GM18873 (cell line): ENCODE results near the gene ARID1B.
A peak's percentile ranks its signal among the peaks of the same experiment; 100 is the strongest.

Experiments
- ATAC-seq: cut with Tn5 transposase; IDR thresholded peaks from one replicate; pipeline ENCODE4 v1.9.1; 2021; ENCODE audit warnings: mild to moderate bottlenecking, moderate library complexity, moderate number of reproducible peaks; ENCODE audit not compliant: unreplicated experiment, low FRiP score

ARID1B gene

DNA sequence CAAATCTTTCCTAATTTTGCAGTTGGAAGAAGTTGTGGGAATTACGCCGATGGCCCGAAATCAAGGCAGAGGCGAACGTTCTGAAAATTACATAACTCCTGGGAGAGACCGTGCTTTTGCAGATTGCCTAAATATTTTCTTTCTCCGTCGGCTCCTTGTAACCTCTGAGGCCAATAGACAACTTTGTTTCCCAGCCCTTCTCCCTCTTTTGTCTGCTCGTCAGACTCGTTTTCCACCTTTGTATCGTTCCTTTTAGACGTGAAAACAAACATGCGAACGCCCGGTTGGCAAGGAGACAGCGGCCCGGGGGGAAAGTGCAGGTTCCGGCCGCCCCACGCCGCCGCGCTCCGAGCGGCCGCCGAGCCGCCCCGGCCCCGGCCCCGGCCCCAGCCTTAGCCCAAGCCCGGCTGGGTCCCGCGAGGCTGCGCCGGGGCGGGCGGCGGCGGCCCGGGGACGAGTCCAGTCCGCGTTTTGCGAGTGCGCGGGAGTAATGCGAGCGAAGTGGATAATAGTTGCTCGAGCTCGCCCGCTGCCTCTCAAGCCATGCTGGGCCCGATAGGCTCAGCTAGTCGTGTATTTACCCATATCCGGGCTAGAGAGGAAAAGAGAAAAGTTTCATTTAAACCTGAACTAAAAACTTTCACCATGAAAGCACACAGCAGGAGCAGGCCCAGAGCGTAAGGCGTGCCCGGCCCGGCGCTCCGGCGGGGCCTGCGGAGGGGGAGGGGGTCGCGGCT is at the start of gene ARID1B:
ARID1B (plus strand) TSS at position 539 of the 737 bp plus-strand sequence. CDS start 303 bp downstream, outside the sequence.
- ATAC-seq: peak; percentile 40

DNA sequence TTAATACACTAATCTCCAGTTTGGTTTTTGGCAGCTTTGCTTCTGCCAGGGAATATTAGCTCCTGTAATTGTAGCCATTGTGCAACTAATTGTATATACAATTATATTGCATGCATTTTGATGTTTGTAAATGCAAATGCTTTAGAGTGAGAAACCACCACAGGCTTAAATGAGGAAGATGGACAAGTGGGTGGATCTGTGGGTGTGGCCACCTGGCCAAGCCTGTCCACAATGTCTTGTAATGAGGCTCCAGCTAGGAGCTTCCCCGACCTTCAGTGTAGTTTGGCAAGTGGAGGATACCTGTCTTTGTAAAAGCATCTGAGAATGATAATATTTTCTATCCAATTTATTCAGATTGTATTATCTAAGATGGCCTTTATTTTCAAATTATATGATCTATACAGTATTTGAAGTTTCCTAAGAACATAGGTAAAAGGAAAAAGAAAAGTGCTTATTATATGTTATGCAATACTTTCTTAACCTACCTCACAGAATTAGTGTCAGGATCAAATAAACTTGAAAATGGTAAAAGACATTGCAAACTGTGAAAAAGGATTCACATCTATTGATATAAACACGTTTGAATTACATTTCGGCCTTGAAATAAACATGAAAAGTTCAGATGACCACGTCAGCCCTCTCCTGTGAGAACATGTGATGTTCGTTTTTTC is 49.3 kb upstream of the ARID1B start:
- no peak for ATAC-seq

DNA sequence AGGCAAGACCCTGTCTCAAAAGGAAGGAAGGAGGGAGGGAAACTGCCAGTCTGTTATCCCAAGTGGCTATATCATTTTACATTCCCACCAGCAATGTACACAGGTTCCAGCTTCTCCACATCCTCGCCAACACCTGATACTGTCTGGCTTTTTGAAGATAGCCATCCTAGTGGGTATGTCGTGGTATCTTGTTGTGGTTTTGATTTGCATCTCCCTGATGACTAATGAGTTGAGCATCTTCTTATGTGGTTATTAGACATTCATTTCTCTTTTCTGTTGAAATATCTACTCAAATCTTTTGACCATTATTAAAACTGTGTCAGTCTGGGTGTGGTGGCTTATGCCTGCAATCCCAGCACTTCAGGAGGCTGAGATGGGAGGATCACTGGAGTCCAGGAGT is 47.9 kb upstream of the ARID1B start:
- ATAC-seq: no peak

DNA sequence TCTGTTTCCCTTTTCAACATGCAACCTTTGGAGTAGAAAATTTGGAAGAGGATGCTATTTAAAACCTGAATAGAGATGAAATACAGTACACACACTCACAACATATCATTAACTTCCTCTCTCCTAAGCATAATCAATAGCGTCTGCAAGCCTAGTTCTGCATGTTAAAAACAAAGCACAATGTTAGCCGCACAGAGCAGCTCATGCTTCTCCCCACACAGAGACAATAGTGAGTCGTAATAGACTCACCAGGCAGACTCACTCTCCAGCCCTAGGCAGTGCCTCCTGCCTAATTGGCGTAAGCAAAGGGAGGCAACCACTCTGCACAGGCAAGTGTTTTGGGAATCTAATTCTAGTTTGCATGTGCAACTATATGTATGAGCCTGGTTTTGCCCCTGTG is 45.8 kb upstream of the ARID1B start:
- ATAC-seq: no peak

DNA sequence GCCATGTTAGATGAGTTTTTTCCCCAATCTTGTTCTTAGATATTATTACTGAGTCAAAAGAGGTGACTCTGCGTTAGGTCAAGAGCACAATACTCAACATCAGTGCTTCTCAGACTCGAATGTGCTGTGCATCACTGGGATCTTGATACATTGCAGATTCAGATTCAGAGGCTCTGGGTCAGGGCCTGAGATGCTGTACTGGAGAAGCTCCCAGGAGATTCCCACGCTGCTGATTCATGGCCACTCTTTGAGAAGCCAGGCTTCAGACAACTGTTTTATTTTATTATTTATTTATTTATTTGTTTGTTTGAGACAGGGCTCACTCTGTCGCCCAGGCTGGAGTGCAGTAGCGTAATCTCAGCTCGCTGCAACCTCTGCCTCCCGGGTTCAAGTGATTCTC is 41.4 kb upstream of the ARID1B start:
- ATAC-seq: no peak

DNA sequence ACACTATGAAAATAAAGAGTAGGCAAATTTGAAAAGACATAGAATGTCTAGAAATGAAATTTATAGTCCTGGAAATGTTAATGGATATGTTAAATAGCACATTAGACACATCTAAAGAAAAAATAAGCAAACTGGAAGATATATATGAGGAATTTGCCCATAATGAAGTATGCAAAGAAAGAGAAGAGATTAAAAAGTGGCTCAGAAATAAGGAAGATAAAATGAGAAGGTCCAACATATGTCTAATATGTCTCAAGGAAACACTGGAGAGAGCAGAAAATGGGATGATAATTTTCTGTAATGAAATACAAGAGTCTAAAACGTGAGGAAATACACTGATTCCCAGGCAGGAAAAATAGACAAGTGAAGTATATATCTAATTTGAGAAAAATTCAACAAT is 36.6 kb upstream of the ARID1B start:
- ATAC-seq: no peak

DNA sequence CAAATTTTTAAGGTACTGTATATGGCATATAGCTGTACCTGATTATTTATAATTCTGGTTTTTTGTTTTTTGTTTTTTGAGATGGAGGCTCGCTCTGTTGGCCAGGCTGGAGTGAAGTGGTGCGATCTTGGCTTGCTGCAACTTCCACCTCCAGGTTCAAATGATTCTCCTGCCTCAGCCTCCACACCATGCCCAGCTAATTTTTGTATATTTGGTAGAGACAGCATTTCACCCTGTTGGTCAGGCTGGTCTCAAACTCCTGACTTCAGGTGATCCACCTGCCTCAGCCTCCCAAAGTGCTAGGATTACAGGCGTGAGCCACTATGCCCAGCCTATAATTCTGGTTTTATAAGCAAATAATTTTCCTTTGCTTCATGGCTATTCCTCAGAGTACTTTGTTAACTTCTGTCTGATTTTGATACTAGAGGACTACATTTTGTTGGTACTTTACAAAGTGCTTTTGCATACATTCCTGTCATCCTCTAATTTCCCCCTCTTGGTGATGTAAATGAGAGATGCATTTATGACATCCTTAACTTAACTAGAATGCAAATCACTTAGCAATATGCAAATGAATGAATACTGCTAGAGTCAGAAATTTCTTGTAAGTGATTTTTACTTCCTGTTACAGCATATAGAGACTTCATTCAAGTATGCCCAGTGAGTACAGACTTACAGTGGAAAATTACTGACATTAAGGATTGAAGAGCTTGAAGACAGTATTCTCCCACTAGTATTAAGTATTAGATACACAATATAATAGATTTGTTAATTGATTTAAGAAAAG is 35.7 kb upstream of the ARID1B start:
- ATAC-seq: no peak

DNA sequence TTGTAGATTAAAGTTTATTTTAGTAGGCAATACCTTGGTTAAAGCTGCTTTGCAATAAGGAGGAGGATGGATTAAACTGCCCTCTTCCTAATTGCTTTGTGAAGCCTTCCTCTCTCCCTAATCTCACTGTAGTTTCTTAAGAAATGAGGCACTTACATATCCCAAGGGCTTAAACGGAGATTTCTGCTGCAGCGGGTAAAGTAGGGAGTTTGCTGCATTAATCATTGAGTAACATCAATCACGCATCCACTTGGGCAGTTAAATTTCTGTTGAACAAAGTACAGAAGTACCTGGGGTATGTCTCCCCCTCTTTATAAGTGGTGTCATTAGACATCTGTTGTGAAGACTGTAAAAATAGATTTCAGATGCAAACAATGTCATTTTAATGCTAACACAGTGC is 29.5 kb upstream of the ARID1B start:
- no peak for ATAC-seq

DNA sequence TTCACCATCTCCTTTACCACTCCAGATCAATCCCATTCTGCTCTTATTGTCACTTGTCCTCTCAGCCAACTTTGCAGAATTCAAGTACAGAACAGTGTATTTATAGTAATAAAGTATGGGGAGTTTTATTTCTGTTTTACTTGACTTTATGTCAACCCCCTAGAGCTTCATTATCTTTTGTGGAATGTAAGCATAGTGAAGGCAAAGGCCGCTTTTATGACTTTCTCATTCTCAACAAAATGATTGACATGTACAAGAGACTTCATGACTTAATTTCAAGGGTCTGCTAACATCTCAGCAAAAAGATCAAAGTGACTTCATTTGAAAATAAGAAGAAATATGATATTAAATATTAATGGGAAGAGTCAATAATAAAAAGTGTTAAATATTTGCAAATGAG is 28.7 kb upstream of the ARID1B start:
- no peak for ATAC-seq

DNA sequence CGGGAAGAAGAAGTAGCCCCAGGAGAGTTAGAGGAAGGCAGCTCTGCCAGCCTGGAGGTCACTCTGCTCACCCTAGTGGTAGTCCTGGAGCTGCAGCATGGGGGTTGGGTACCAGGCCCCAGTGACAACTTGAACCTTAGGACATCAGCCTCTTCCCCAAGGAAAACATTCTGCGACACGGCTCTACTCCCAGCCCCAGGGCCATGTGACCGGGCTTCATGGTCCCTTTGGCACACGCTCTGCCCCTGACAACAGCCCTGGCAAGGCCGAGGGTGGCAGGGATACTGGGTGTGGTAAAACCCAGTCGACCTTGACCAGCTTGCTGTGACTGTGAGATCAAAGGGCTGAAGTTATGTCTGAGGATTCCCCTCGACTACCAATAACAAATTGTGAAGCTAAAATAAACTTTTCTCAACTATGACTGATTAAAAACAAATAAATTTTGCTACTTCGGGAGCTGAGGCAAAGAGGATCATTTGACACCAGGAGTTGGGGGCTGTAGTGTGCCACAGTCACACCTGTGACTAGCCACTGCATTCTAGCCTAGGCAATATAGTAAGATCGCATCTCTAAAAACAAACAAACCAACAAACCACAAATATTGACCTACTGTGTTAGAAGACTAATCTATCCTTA is 24.4 kb upstream of the ARID1B start:
- no peak for ATAC-seq

DNA sequence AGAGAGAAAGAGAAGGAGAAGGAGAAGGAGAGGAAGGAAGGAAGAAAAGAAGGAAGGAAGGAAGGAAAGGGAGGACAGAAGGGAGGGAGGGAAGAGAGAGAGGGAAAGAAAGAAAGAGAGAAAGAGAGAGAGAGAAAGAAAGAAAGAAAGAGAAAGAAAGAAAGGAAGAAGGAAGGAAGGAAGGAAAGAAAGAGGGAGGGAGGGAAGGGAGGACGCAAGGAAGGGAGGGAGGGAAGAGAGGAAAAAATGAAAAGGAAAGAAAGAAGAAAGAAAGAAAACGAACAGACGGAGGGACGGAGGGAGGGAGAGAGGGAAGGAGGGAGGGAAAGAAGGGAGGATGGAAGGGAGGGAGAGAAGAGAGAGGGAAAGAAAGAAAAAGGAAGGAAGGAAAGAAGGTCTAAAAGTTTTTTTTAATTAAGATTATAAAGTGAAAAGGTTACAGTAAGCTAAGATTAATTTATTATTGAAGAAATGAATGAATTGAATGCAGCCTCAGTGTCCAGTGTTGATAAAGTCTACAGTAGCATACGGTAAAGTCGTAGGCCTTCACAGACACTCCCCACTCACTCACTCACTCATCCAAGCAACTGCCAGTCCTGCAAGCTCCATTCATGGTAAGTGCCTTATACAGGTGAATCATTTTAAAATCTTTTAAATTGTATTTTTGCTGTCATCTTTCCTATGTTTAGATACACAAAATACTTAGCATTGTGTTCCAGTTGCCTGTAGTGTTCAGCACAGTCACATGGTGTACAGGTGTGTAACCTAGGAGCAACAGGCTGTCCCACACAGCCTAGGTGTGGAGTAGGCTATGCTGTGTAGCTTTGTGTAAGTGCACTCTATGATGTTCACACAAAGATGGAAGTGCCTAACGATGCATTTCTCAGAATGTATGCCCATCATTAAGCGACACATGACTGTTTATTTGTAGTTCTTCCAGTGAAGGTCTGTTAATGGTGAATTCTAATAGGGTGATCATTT is 20.3 kb upstream of the ARID1B start:
- ATAC-seq: no peak

DNA sequence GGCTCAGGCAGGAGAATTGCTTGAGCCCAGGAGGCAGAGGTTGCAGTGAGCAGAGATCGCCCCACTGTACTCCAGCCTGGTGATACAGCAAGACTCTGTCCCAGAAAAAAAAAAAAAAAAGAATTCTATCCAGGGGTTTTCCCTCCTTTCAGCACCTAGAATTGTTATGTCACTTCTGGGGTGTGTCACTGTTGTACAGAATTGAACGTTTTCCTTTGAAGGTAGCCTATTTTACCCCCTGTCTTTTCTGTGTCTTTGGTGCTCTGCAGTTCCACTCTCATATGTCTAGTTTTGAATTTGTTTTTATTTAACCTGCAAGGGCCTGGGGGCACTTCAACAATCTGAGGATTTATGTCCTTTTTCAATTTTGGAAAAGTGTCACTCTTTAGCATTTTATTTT is 19.3 kb upstream of the ARID1B start:
- no peak for ATAC-seq

DNA sequence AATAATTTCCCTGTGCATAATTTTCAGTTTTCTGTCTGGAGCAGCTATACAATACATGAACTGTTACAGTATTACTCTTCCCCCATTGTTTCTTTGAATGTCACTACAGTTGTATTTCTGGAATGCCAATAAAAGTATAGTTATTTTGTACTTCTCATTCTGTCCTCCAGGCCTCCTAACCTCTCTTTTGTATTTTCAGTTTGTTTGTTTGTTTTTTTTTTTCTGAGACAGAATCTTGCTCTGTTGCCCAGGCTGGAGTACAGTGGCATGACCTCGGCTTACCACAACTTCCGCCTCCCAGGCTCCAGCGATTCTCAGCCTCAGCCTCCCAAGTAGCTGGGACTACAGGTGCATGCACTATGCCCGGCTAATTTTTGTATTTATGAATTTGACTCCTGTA is 16.8 kb upstream of the ARID1B start:
- ATAC-seq: no peak

DNA sequence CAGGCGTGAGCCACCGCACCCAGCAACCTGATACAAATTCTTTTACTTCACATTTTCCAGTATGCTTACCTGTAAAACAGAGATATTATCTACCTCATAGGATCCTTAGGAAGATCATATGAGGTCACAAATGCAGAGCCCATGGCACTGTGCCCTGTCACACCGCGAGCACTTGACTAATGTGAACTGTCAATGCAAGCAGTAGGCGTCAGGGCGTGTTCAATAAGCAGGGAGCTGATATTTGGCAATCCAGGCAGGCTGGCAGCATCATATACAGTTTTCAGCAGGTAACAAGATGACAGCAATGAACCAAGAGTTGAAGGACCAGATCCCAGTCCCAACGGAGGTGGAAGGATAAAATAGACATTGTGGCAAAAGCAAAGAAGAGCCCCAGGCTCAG is 14.6 kb upstream of the ARID1B start:
- no peak for ATAC-seq

DNA sequence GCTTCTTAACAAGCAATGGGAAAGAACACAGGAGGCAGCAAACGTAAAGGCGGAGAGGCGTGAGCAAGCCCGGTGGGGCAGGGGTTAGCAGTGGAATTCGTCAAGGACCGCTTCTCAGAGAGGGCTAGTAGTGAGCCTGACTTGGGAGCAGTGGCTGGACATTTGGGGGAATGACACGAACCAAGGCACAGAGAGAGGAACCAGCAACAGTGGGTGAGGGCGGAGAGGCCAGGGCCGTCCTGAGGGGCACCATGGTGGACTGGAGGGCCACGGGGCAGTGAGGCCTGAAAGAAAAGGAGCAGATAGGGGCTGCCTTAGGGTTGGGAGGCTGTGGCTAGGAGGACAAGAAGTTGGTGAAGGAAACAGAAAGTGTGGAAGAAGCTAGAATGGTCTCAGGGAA is 12.1 kb upstream of the ARID1B start:
- no peak for ATAC-seq

DNA sequence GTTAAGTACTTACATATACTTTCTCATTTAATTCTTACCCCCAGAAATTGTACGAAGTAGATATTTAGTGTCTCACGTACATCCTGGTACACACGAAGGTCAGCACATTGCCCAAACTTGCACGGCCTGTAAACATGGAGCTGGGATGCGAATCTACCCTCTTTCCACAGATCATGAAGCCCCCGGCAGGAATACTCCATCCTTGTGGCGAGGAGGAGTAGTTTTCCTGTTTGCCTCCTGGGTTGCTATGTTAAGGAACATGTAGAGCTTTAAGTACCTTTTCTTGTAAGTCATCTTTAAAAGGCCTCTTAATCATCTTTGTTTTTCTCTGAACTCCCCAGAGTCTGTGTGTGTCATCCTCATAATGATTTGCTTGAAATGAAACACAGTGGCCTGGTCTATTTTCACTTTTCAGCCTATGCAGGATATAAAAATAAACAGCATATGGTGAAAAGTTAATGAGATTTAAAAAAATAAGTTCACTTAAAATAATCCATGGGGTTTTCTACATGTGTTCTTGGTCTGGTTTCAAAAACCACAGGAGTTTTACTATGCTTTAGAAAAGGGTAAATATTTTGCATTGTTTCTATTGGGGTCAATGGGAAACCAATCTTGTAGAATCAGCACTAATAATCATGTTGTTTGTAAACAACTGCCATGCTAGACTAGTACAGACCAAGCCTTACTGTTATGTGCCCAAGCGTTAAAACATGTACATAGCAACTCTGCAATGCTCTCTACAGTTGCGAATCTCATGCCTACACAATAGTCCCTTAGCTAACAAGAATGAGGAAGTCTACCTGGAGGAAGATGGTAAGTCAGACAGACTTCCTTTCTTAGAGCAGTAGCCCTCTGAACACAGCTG is 9.3 kb upstream of the ARID1B start:
- ATAC-seq: peak; percentile 88

DNA sequence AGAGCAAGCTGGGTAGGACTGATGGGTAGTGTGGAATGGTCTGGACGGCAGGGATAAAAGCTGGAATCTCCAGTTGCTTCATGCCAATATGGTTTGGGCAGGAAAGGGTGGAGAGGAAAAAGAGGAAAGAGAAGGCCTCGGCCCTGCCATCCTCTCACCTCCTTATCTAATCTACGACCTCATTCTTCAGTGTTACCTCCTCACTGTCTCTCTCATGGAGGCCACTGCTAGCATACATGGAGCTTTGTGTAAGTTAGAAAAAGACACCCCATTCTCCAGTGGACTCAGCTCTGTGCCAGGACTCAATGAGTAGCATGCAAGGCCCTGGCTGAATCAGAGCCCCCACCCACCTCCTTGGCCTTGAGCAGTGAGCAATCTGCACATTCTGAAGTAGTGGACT is 6.1 kb upstream of the ARID1B start:
- ATAC-seq: no peak

DNA sequence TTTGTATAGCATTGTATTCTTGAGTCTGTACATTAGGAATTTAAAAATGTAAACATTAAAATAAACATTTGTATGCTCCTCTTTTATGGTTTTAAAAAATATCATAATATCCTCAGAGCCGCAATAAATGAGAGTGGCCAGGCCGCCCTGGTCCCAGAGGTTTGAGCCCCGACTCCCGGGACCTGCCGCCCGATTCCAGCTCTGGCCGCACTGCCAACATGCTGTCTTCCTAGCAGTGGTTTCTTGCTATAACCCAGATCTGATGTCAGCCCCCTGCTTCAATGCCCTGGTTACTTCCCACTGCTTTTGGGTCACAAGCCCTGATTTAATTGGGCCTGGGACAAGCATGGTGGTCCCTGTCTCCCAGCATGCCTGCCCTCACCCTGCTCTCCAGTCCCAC is 5.4 kb upstream of the ARID1B start:
- no peak for ATAC-seq

DNA sequence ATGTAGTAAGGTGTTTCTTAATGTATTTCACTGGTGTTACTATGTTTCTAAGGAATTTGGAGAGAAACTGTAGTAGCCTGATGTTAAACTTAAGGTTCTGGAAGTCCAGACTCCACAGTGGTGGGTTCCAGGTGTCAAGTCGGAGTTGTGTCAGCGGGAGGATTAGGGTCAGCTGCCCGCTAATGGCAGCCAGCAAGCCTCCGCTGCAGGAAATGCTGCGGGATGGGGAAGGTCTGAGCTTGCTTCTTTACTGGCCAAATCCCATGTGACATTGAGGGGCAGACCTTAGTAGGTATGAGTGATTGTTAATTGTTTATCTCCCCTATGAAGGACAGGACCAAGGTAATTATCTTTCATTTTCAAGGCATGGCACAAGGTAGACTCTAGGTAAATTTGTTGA is 3.7 kb upstream of the ARID1B start:
- ATAC-seq: no peak
